Mesothelial cell of epicardium (in vitro differentiated cells): ENCODE measurements around the gene ANKFN1. TPM values are rescaled to one million over a fixed set of nuclear protein-coding genes. Genes with fewer than 3 reads are reported as not detected.

Experiments
- DNase-seq, 2 experiments: peaks; one replicate each; pipeline ENCODE4 v3.0.0; 2021; ENCODE audit warnings: low spot score in 2 of 2; ENCODE audit not compliant: unreplicated experiment in 2 of 2
- H3K27ac Mint-ChIP-seq: 2 replicates; pipeline ENCODE4 v1.8.0; 2021; ENCODE audit warnings: mixed read lengths
- H3K27me3 Mint-ChIP-seq: 2 replicates; pipeline ENCODE4 v1.8.0; 2021; ENCODE audit warnings: low read depth, mixed read lengths
- H3K36me3 Mint-ChIP-seq: 2 replicates; pipeline ENCODE4 v1.8.0; 2021; ENCODE audit warnings: mixed read lengths
- H3K4me1 Mint-ChIP-seq: 2 replicates; pipeline ENCODE4 v1.8.0; 2021; ENCODE audit warnings: mixed read lengths
- H3K4me3 Mint-ChIP-seq: 2 replicates; pipeline ENCODE4 v1.8.0; 2021; ENCODE audit warnings: mild to moderate bottlenecking, moderate library complexity, mixed read lengths
- H3K9me3 Mint-ChIP-seq: 2 replicates; pipeline ENCODE4 v1.8.0; 2021; ENCODE audit warnings: mixed read lengths
- total RNA-seq: library from RNA; stranded (reverse); gene quantifications from 3 replicates; pipeline ENCODE4 v1.2.1, GENCODE V29; 2021
- TF ChIP-seq, protein P1 (sequence below): fragments of 200-600 bp; sonication (generic); IDR thresholded peaks from one replicate; pipeline ENCODE4 v1.5.0; 2021; ENCODE audit warnings: antibody characterized with exemption; ENCODE audit not compliant: unreplicated experiment

The ANKFN1 gene
- total RNA-seq, 1 donor from 2014 or later: 0.34 TPM

DNA sequence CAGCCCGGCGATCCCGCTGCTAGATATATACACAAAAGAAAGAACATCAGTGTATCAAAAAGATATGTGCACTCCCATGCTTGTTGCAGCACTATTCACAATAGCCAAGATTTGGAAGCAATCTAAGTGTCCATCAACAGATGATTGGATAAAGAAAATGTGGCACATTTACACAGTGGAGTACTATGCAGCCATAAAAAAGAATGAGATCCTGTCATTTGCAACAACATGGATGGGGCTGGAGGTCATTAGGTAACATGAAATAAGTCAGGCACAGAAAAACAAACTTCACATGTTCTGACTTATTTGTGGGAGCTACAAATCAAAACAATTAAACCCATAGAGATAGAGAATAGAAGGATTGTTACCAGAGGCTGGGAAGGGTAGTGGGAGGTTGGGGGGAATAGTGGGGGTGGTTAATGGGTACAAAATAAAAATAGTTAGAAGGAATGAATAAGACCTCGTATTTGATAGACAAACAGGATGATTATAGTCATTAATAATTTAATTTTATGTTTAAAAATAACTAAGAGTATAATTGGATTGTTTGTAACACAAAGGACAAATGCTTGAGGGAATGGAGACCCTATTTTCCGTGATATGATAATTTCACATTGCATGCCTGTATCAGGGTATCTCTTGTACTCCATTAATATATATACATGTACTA, 263.5 kb downstream of the ANKFN1 start:
- TF ChIP-seq, protein P1, sequence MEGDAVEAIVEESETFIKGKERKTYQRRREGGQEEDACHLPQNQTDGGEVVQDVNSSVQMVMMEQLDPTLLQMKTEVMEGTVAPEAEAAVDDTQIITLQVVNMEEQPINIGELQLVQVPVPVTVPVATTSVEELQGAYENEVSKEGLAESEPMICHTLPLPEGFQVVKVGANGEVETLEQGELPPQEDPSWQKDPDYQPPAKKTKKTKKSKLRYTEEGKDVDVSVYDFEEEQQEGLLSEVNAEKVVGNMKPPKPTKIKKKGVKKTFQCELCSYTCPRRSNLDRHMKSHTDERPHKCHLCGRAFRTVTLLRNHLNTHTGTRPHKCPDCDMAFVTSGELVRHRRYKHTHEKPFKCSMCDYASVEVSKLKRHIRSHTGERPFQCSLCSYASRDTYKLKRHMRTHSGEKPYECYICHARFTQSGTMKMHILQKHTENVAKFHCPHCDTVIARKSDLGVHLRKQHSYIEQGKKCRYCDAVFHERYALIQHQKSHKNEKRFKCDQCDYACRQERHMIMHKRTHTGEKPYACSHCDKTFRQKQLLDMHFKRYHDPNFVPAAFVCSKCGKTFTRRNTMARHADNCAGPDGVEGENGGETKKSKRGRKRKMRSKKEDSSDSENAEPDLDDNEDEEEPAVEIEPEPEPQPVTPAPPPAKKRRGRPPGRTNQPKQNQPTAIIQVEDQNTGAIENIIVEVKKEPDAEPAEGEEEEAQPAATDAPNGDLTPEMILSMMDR: no peak

DNA sequence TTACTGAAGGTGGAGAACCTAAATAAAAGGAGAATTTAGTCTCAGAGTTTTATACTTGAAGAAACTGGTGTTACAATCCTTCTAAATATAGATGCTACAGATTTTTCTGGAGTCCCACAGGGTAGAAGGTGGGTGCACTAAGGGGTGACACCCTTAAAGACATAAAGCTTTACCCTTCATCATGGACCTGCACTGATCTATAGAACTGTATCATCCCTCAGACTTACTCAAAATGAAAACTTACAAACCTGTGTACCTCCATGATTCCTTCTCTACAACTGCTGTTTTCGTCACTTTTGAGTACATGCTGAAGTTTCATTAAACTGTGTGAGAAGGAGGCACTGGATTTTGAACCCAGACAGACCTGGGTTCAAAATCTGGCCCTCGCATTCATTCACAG, 270.7 kb downstream of the ANKFN1 start:
- no peaks in the 10 kb centered on the region for H3K4me1 Mint-ChIP-seq
- no peak overlapping the region for H3K4me3 Mint-ChIP-seq
- H3K9me3 Mint-ChIP-seq: no peaks in the 10 kb centered on the region
- TF ChIP-seq, protein P1: no peak
- no peak overlapping the region for H3K27ac Mint-ChIP-seq
- DNase-seq: no peak
- H3K27me3 Mint-ChIP-seq: peaks cover 9% of the 10 kb centered on the region
- no peaks in the 10 kb centered on the region for H3K36me3 Mint-ChIP-seq

More for the DNA sequence above, 263.5 kb downstream of the ANKFN1 start:
- peaks cover 28% of the 10 kb centered on the region for H3K9me3 Mint-ChIP-seq
- no peak overlapping the region for H3K27ac Mint-ChIP-seq
- no peak for DNase-seq
- H3K36me3 Mint-ChIP-seq: no peaks in the 10 kb centered on the region
- H3K27me3 Mint-ChIP-seq: peaks cover 3% of the 10 kb centered on the region
- no peak overlapping the region for H3K4me3 Mint-ChIP-seq
- H3K4me1 Mint-ChIP-seq: no peaks in the 10 kb centered on the region

DNA sequence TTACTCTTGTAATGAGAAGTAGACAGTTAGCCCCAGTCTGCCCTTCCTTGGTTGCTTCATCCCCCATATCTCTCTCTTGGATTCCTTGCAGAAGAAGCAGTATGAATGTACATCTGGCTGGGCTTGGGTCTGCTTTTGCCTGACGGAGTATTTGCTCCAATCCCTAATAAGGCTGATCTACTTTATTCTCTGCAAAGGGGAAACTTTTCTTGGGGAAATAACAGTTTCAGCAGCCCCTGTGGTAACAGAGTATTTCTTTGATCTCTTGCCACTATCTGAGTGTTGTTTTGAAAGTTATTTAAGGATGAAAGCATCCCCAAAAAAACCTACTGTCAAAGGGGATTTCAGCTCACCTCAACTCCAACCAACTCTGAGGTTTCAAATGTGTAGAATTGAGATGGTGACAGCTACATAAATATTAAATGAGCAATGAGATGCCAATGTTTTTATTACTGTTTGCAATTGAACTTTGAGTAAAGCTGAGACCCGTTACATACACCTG, 271.3 kb downstream of the ANKFN1 start:
- Mint-ChIP-seq H3K27me3 (peaks cover 9% of the 10 kb centered on the region), H3K27ac (no peak overlapping the region), H3K4me1 (no peaks in the 10 kb centered on the region), H3K9me3 (no peaks in the 10 kb centered on the region), H3K36me3 (no peaks in the 10 kb centered on the region), H3K4me3 (no peak overlapping the region)
- TF ChIP-seq, protein P1: no peak
- DNase-seq: no peak

DNA sequence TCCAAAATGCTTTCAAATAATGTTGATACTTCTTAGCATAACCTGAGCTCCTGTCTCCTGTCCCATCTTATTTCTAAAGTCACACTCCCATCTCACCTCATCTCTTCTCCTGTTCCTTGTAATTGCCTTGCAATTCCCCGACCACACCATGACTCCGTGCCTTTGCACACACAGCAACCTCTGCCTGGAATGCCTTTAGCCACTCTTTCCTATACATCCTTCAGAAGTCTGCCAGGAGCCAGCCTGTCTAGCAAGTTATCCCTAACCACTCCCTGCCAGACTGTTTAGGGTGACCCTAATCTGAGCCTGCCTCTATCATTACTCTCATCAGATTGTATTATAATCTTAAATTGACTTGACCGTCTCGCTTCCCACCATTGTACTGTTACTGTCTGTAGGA, 272.2 kb downstream of the ANKFN1 start:
- no peaks in the 10 kb centered on the region for H3K4me1 Mint-ChIP-seq
- H3K4me3 Mint-ChIP-seq: no peak overlapping the region

DNA sequence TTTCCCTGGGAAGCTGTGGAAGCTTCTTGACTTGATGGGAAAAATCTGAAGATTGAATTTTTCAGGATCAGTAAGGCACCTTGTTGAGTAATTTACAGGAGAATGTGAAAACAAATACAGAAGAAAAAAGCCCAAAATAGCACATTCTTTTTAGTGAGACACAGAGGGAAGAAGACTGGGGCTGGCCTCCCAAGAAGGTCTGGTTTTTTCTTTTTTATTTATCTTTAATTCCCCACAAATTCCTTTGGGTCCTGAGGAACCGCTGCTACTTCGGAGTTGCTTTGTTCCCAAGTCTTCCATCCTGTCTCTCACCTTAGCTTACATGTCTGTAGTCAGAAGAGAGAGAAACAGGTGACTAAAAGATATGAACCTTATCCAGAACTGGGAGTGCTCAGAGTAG, 273.6 kb downstream of the ANKFN1 start:
- Mint-ChIP-seq H3K9me3 (no peaks in the 10 kb centered on the region), H3K27ac (no peak overlapping the region), H3K4me3 (no peak overlapping the region), H3K36me3 (no peaks in the 10 kb centered on the region), H3K4me1 (no peaks in the 10 kb centered on the region), H3K27me3 (peaks cover 9% of the 10 kb centered on the region)
- no peak for DNase-seq
- TF ChIP-seq, protein P1: no peak

More for the DNA sequence above, 272.2 kb downstream of the ANKFN1 start:
- no peak overlapping the region for H3K27ac Mint-ChIP-seq
- DNase-seq: no peak
- TF ChIP-seq, protein P1: no peak
- H3K36me3 Mint-ChIP-seq: no peaks in the 10 kb centered on the region
- peaks cover 9% of the 10 kb centered on the region for H3K27me3 Mint-ChIP-seq
- no peaks in the 10 kb centered on the region for H3K9me3 Mint-ChIP-seq

DNA sequence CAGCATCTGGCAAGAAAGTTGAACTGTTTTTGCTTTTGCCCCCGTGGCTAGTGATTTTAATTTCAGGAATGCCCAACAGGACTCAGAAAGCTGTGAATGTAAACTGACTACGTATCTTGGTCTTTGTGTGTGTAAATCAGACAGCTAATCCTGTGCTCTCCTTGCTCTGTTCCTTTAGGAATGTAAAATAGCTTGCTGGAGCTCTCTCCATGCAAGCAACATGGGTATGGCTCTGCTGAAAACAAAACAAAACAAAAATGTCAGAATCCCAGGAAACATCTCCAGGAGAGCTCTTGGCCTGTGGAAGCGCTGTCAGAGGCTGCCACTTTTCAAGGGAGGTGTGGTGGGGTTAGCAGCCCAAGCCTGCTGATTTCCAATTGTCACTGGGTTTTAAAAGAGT, 278.5 kb downstream of the ANKFN1 start:
- TF ChIP-seq, protein P1: no peak
- H3K36me3 Mint-ChIP-seq: no peaks in the 10 kb centered on the region
- H3K4me1 Mint-ChIP-seq: no peaks in the 10 kb centered on the region
- H3K27ac Mint-ChIP-seq: no peak overlapping the region
- no peak overlapping the region for H3K4me3 Mint-ChIP-seq
- H3K9me3 Mint-ChIP-seq: no peaks in the 10 kb centered on the region
- DNase-seq: no peak
- H3K27me3 Mint-ChIP-seq: no peaks in the 10 kb centered on the region
